OCI-LY7 (cell line): ENCODE results near the gene LAMA2. TPM values are rescaled to one million over a fixed set of nuclear protein-coding genes. Genes with fewer than 3 reads are reported as not detected.

ENCODE experiments used
- BruUV-seq: library from RNA; stranded (reverse); fragments of 400-500 nt; replicated peaks from 2 replicates; lab custom pipeline; 2021; lab: Mats Ljungman, UMichigan
- CTCF ChIA-PET: fragments of 300-600 bp; sonication (Branson Sonifier 250); formaldehyde crosslinking; loops from one replicate; lab custom pipeline; 2022; ENCODE audit warnings: antibody characterized with exemption; ENCODE audit not compliant: unreplicated experiment; lab: Charles Lee
- POLR2A ChIA-PET: fragments of 300-600 bp; sonication (Branson Sonifier 250); formaldehyde crosslinking; loops from one replicate; lab custom pipeline; 2022; ENCODE audit warnings: antibody characterized with exemption; lab: Charles Lee
- DNase-seq: peaks from one replicate; pipeline ENCODE4 v3.0.0-alpha.2; 2015; ENCODE audit warnings: low spot score
- H2AFZ ChIP-seq: fragments of 200-600 bp; sonication (generic), shearing (Covaris generic); 2 replicates; pipeline ENCODE4 v1.6.1; 2014; ENCODE audit warnings: mild to moderate bottlenecking, antibody characterized with exemption, low read length, moderate library complexity
- H3K27ac ChIP-seq: fragments of 200-600 bp; sonication (generic); 2 replicates; pipeline ENCODE4 v1.5.1; 2014; ENCODE audit warnings: mixed run types, low read depth, mild to moderate bottlenecking, moderate library complexity, low read length, inconsistent platforms; ENCODE audit not compliant: poor library complexity, severe bottlenecking
- H3K36me3 ChIP-seq: fragments of 200-600 bp; sonication (generic); 2 replicates; pipeline ENCODE4 v1.6.1; 2014; ENCODE audit warnings: mild to moderate bottlenecking, antibody characterized with exemption, low read length, moderate library complexity, mixed read lengths; ENCODE audit not compliant: insufficient read depth
- H3K4me1 ChIP-seq: fragments of 200-600 bp; sonication (generic); 2 replicates; pipeline ENCODE4 v1.5.1; 2014; ENCODE audit warnings: mild to moderate bottlenecking, low read length; ENCODE audit not compliant: insufficient read depth, poor library complexity, severe bottlenecking
- H3K4me2 ChIP-seq: fragments of 200-600 bp; sonication (generic); 2 replicates; pipeline ENCODE4 v1.6.1; 2014; ENCODE audit warnings: mild to moderate bottlenecking, low read length
- H3K4me3 ChIP-seq: fragments of 200-600 bp; sonication (generic); 2 replicates; pipeline ENCODE4 v1.5.1; 2014; ENCODE audit warnings: mild to moderate bottlenecking, low read depth, low read length; ENCODE audit not compliant: poor library complexity, severe bottlenecking
- H3K79me2 ChIP-seq: fragments of 200-600 bp; sonication (generic); 2 replicates; pipeline ENCODE4 v1.6.1; 2016; ENCODE audit warnings: low read depth, mild to moderate bottlenecking, low read length, moderate library complexity, mixed read lengths; ENCODE audit not compliant: insufficient read depth
- H3K9me2 ChIP-seq: fragments of 200-600 bp; sonication (generic); 2 replicates; pipeline ENCODE4 v1.6.1; 2016; ENCODE audit warnings: mild to moderate bottlenecking, low read length, mixed read lengths; ENCODE audit not compliant: insufficient read depth
- H3K9me3 ChIP-seq: fragments of 200-600 bp; sonication (generic); 2 replicates; pipeline ENCODE4 v1.6.1; 2014; ENCODE audit warnings: mild to moderate bottlenecking, mixed run types, low read length, mixed read lengths
- H4K20me1 ChIP-seq: fragments of 200-600 bp; sonication (generic); 2 replicates; pipeline ENCODE4 v1.6.1; 2014; ENCODE audit warnings: mild to moderate bottlenecking, antibody characterized with exemption, low read length, moderate library complexity, mixed read lengths; ENCODE audit not compliant: insufficient read depth
- EZH2phosphoT487 ChIP-seq: fragments of 200-600 bp; sonication (generic); IDR thresholded peaks from 2 replicates; pipeline ENCODE4 v1.6.1; 2018; ENCODE audit warnings: low read depth, borderline replicate concordance, mild to moderate bottlenecking, mixed run types, antibody characterized with exemption, low read length, moderate library complexity, mixed read lengths
- intact Hi-C: fragments of 100-400 bp; cut with micrococcal nuclease; formaldehyde crosslinking; loops from one replicate; pipeline ENCODE4 v1.10.0; 2022; ENCODE audit not compliant: unreplicated experiment
- total RNA-seq, 2 experiments: library from RNA; depleted of rRNA in 1 of 2; stranded (reverse); fragments of >200 nt in 1 of 2; shearing (Covaris generic) in 1 of 2; gene quantifications; 2 replicates each; pipeline ENCODE4 v1.2.3, GENCODE V29; 2014 to 2022
- TF ChIP-seq, protein P1 (sequence below): fragments of 200-600 bp; sonication (generic); conservative IDR thresholded peaks from 2 replicates; pipeline ENCODE4 v1.5.1; 2014; ENCODE audit warnings: mild to moderate bottlenecking, antibody characterized with exemption, low read length, moderate library complexity, mixed read lengths

LAMA2 gene
- total RNA-seq, 2 experiments from 2014 or later: not detected

DNA sequence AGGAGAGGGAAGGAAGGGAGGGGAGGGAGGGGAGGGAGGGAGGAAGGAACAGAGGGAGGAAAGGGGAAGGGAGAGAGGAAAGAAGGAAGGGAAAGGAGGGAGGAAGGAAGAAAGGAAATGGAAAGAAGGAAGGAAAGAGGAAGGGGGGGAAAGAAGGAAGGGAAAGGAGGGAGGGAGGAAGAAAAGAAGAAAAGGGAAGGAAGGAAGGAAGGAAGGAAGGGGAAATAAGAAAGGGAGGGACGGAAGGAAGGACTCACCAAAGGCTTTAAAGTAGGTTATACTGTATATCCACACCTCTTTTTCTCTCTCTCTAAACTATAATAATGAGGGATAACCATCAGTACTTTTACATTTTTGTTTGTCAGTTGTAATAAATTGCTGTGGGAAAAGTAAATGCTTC lies 502.2 kb downstream of the LAMA2 start:
- Histone ChIP-seq H3K9me3 (no peaks in the 10 kb centered on the region), H3K36me3 (no peaks in the 10 kb centered on the region), H3K4me2 (no peak overlapping the region), H3K4me3 (no peak overlapping the region), H3K27ac (no peak overlapping the region), H4K20me1 (no peaks in the 10 kb centered on the region), H3K79me2 (no peaks in the 10 kb centered on the region), H2AFZ (no peak overlapping the region), H3K4me1 (no peaks in the 10 kb centered on the region), H3K9me2 (no peaks in the 10 kb centered on the region)
- intact Hi-C loops: no loop called here
- TF ChIP-seq EZH2phosphoT487: no peak
- TF ChIP-seq, protein P1, sequence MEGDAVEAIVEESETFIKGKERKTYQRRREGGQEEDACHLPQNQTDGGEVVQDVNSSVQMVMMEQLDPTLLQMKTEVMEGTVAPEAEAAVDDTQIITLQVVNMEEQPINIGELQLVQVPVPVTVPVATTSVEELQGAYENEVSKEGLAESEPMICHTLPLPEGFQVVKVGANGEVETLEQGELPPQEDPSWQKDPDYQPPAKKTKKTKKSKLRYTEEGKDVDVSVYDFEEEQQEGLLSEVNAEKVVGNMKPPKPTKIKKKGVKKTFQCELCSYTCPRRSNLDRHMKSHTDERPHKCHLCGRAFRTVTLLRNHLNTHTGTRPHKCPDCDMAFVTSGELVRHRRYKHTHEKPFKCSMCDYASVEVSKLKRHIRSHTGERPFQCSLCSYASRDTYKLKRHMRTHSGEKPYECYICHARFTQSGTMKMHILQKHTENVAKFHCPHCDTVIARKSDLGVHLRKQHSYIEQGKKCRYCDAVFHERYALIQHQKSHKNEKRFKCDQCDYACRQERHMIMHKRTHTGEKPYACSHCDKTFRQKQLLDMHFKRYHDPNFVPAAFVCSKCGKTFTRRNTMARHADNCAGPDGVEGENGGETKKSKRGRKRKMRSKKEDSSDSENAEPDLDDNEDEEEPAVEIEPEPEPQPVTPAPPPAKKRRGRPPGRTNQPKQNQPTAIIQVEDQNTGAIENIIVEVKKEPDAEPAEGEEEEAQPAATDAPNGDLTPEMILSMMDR: no peak
- no peak for DNase-seq
- POLR2A ChIA-PET: no interaction called here
- BruUV-seq: no TSS peak
- CTCF ChIA-PET: no interaction called here

DNA sequence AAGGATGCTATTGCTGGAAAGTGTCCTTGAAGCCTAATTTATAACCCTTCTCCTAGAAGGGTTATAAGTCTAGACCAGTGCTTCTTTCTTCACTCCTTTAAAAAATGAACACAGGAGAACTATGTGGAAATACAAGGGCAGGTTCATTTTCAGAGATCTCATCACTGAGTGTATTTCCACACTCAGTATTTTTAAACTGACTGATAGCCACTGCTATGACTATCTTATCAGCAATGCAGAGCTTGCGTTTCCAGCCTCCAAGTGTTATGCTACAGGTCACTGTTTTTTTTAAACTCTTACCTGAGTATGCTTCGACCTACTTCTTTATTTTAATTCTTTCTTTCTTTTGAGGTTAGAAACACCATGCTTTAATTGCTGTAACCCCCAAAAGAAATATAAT lies 508.0 kb downstream of the LAMA2 start:
- Histone ChIP-seq H3K79me2 (no peaks in the 10 kb centered on the region), H4K20me1 (no peaks in the 10 kb centered on the region), H3K4me2 (no peak overlapping the region), H3K9me2 (no peaks in the 10 kb centered on the region), H2AFZ (no peak overlapping the region), H3K4me1 (peaks cover 9% of the 10 kb centered on the region), H3K9me3 (no peaks in the 10 kb centered on the region), H3K36me3 (no peaks in the 10 kb centered on the region), H3K27ac (no peak overlapping the region), H3K4me3 (no peak overlapping the region)
- DNase-seq: no peak
- intact Hi-C loops: no loop called here
- BruUV-seq: no TSS peak
- TF ChIP-seq EZH2phosphoT487: no peak
- TF ChIP-seq, protein P1: no peak
- POLR2A ChIA-PET: no interaction called here
- CTCF ChIA-PET: no interaction called here

DNA sequence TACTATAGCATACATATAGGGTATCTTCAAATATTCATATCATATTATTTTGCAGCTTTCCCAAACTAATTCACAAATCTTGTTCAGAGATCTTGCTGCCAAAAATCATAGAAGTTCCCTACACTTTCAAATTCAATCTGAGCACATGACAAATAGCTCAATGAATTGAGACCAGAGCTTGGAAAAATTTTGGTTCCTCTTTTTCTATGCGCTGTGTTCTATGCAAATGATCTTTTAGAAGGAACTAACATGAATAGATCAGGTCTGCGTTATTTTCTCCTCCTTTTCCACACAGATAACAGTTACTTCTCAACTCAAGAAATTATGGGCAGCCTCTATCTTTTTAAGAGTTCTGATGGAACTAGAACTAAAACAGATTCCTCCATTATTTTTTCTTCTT lies 510.7 kb downstream of the LAMA2 start:
- peak; percentile 16 for DNase-seq
- H2AFZ ChIP-seq: no peak overlapping the region
- no peaks in the 10 kb centered on the region for H3K9me3 ChIP-seq
- H3K4me1 ChIP-seq: peaks cover 9% of the 10 kb centered on the region
- BruUV-seq: no TSS peak
- no peaks in the 10 kb centered on the region for H3K9me2 ChIP-seq
- TF ChIP-seq, protein P1: no peak
- no peak for TF ChIP-seq EZH2phosphoT487
- H3K4me3 ChIP-seq: no peak overlapping the region
- intact Hi-C loops: no loop called here
- no peak overlapping the region for H3K27ac ChIP-seq
- no peaks in the 10 kb centered on the region for H3K79me2 ChIP-seq
- H4K20me1 ChIP-seq: no peaks in the 10 kb centered on the region
- CTCF ChIA-PET: interaction anchor here (1.1 kb wide), 1 partner anchor 12 kb away, joined by 3 read pairs; no protein-coding TSS in a partner anchor
- H3K4me2 ChIP-seq: peak overlapping the region; percentile 36; the same call in 1 of the 2 replicates
- no peaks in the 10 kb centered on the region for H3K36me3 ChIP-seq
- POLR2A ChIA-PET: no interaction called here
